ENCODE data around the gene ADSS1.

Gene ADSS1

GRCh38 chr14:104700225-104700651 is 23.8 kb upstream of the ADSS1 start:
- DNase-seq (ENCODE audit: low read depth in 3 of 3), result no peak

GRCh38 chr14:104700747-104701217 is 23.2 kb upstream of the ADSS1 start:
- DNase-seq (ENCODE audit: low read depth in 3 of 3), result no peak

GRCh38 chr14:104701383-104702076 is 22.5 kb upstream of the ADSS1 start:
- DNase-seq (ENCODE audit: low read depth in 3 of 3), result no peak

GRCh38 chr14:104702106-104702505 is 21.9 kb upstream of the ADSS1 start:
- no peak for DNase-seq (ENCODE audit: low read depth in 3 of 3)

GRCh38 chr14:104702673-104703072 is 21.4 kb upstream of the ADSS1 start:
- DNase-seq (ENCODE audit: low read depth in 3 of 3), result no peak

GRCh38 chr14:104703269-104703668 is 20.8 kb upstream of the ADSS1 start:
- DNase-seq (ENCODE audit: low read depth in 3 of 3), result no peak

GRCh38 chr14:104704252-104704651 is 19.8 kb upstream of the ADSS1 start:
- no peak for DNase-seq (ENCODE audit: low read depth in 3 of 3)

GRCh38 chr14:104705340-104706047 is 18.5 kb upstream of the ADSS1 start:
- no peak for DNase-seq (ENCODE audit: low read depth in 3 of 3)

- DNase-seq (ENCODE audit: low read depth in 3 of 3), result no peak
These were observed 17.1 kb upstream of the ADSS1 start for GRCh38 chr14:104706733-104707607.

GRCh38 chr14:104707608-104708595 is 16.1 kb upstream of the ADSS1 start:
- DNase-seq (ENCODE audit: low read depth in 3 of 3), result no peak

GRCh38 chr14:104708606-104709268 is 15.3 kb upstream of the ADSS1 start:
- peak; percentile 47 to 72 (median 58) for DNase-seq (ENCODE audit: low read depth in 3 of 3)

- no peak for DNase-seq (ENCODE audit: low read depth in 3 of 3)
These were observed 14.5 kb upstream of the ADSS1 start for GRCh38 chr14:104709387-104710039.

- no peak for DNase-seq (ENCODE audit: low read depth in 3 of 3)
These were observed 13.8 kb upstream of the ADSS1 start for GRCh38 chr14:104710071-104710735.

- no peak for DNase-seq (ENCODE audit: low read depth in 3 of 3)
These were observed 10.9 kb upstream of the ADSS1 start for GRCh38 chr14:104712881-104713734.

- DNase-seq (ENCODE audit: low read depth in 3 of 3), result no peak
These were observed 10.0 kb upstream of the ADSS1 start for GRCh38 chr14:104714066-104714465.

- DNase-seq (ENCODE audit: low read depth in 3 of 3), result no peak
These were observed 9.3 kb upstream of the ADSS1 start for GRCh38 chr14:104714681-104715080.

GRCh38 chr14:104715416-104715815 is 8.6 kb upstream of the ADSS1 start:
- DNase-seq (ENCODE audit: low read depth in 3 of 3), result no peak

GRCh38 chr14:104715871-104716270 is 8.2 kb upstream of the ADSS1 start:
- no peak for DNase-seq (ENCODE audit: low read depth in 3 of 3)

Measured in stimulated activated CD4-positive, alpha-beta T cell treated with anti-CD3 and anti-CD28 coated beads, TNF-alpha, amount 100 ng/mL, for 24 hours (primary cell).